T-helper 2 cell (primary cell): ENCODE data around the gene NGFR.

ENCODE experiments used
- DNase-seq, 5 experiments: peaks; one replicate each; pipeline versions ENCODE4 v3.0.0 to v3.0.0-alpha.2; 2012 to 2022
- total RNA-seq, 2 donors: gene quantifications; one replicate each; lab custom pipeline; 2026; lab: John Stamatoyannopoulos, UW

NGFR gene, protein sequence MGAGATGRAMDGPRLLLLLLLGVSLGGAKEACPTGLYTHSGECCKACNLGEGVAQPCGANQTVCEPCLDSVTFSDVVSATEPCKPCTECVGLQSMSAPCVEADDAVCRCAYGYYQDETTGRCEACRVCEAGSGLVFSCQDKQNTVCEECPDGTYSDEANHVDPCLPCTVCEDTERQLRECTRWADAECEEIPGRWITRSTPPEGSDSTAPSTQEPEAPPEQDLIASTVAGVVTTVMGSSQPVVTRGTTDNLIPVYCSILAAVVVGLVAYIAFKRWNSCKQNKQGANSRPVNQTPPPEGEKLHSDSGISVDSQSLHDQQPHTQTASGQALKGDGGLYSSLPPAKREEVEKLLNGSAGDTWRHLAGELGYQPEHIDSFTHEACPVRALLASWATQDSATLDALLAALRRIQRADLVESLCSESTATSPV
- 0.61 to 1.2 reads per million in 2 donors for total RNA-seq

DNA sequence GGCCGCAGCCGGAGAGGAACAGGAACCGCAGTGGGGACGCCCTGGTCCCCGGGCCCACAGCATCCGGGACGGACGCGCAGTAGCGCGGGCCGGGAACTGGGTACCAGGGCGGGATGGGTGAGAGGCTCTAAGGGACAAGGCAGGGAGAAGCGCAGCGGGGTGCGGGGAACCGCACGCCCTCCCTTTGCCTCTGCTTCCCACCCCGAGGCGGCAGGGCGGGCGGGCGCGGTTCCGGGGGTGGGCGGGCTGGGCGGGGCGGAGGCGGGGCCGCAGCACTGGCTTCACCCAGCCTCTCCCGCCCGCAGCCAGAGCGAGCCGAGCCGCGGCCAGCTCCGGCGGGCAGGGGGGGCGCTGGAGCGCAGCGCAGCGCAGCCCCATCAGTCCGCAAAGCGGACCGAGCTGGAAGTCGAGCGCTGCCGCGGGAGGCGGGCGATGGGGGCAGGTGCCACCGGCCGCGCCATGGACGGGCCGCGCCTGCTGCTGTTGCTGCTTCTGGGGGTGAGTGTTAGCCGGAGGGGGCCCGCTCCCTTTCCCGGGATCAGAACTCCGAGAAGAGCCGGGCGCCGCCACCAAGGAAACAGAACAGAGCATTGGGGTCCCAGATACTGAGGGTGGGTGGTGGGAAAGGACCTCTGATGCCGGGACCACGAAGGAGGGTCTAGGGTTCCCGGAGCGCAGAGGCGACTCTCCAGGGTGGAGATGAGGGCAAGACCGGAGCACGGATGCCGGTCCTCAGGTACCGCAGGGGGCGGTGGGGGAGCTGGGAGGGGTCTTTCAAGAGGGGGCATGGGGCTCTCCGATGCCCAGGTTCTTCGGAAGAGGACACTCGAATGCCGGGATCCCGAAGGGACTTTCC is at the start of gene NGFR:
TSS of gene NGFR (plus strand) at position 308 of the 856 bp plus-strand sequence. CDS start at position 433, 125 bp downstream.
- DNase-seq = peak in 4 of 5 experiments; percentile 32 to 50 (median 45)

DNA sequence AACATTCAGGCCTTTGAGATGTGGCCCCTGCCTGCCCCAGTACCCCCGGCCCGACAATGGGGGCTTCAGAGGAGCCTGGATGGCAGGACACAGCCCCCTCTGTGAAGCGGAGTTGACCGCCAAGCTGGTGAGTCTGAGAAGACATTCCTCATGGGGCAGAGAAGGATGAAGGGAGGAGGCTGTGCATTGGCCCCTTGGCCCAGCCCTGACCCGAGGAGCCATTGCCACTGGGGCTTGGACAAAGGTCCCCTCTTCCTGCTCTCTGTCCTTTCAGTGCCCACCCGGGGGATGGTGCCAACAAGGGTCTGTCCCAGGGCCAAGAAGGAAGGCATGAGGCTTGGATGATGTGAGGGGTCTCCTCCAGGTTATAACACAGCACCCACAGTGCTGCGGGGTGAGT is 49.5 kb upstream of the NGFR start:
- DNase-seq = no peak

DNA sequence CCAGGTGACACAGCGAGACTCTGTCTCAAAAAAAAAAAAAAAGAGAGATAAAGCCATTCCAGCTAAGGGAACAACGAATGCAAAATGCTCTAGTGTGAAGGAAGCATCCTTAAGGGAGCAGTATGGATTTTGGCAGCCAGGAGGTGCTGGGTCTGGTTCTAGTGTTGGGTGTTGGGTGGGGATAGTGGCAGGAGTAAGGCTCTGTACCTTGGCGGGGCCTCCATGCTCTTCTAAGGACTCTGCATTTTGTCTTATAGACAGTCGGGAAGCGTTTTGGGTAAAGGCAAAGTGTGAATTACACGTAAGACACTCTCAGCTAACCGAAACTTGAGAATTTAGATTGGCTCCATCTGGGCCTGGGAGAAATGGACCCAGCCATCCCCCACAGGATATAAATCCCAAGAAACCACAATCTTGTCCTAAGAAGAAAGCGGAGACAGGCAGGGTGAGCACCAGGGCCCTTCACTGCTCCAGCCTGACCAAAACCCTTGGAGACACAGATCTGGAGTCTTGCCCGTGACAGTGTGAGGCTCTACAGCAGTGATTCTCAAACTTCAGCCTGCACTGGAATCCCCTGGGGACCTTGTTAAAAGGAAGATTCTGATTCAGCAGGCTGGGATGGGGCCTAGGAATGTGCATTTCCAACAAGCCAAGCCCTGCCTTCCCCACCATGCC is 47.3 kb upstream of the NGFR start:
- no peak for DNase-seq

DNA sequence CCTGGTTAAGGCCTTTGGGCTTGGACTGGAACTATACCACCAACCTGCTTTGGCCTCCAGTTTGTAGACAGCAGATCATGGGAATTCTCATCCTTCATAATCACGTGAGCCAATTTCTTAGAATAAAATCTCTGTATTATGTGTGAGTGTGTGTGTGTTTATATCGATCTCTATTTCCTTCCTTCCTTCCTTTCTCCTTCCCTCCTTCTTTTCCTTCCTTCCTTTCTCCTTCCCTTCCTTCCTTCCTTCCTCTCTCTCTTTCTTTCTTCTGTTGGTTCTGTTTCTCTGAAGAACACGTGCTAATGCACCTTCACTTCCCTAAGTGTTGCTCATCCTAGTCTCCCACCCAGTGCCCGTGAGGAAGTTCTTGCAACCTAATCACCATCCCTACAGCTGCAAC is 44.9 kb upstream of the NGFR start:
- no peak for DNase-seq

DNA sequence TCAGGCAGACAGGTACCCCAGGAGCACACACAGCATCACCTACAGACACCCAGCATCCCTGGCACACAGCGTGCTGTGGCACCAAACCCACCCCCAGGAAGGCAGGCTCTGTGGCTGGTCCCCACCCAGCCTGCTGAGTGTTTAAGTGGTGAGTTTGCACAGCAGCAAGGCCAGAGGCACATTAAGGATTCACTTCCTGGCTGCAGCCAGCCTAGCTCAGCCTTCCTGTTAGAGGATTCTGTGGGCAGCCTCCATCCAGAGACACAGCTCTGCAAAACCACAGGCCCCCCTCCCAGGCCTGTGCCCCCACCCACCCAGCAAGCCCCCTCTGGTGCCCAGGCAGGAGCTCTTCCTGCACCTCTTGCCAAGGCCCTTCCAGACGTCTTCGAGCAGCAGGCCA is 44.4 kb upstream of the NGFR start:
- no peak for DNase-seq

DNA sequence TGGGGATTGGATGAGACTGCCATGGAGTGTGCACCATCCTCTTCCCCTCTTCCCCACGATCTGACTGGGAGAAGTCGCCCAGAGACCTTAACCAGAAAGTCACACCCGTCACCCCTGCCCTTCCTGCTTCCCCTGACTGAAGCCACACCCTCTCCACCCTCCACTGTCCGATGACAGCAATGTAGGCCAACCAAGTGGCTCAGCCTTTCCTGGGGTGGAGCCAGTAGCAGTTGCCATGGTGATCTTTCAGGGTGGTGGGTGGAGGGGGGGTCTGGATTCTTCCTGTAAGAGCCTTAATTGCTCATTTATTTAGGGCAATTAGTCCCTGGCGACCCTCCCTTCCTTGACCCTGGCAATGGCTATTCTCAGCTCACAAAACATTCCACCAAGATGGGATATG is 42.9 kb upstream of the NGFR start:
- peak in 1 of 5 experiments; percentile 8 for DNase-seq

DNA sequence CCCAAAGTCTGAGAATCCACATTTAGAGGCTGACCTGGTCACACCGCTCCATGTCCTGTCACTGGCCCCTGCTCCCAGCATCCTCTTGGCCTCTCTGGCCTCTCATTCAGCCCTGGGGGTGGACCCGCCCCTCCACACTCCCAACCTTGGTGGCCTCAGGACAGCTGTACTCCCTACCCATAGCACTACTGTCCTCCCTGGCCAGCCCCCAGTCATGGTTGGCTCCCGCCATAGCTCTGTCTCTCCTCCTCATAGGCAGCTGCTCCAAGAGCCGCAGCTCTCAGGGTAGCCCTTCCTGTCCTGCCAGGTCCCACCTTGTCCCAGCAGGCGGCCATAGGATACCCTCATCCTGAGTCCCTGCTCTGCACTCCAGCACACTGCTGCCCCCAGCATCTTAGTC is 42.4 kb upstream of the NGFR start:
- DNase-seq = no peak

DNA sequence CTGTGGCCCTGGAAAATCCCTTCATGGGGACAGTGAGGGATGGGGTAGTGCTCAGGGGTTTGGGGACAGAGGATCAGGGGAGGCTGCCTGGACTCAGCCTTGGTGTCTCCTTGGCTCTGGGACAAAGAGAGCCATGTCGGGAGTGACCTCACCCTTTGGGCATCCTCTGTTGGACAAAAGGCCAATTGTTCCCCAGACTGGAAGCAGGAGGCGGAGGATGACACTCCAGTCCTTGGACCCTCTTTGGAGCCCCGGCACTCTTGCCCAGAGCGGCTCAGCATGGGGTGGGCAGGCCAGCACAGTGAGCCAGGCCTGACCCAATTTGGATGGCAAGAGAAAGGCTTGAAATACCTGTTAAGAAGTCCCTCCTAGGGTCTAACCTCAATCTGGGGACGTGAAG is 41.0 kb upstream of the NGFR start:
- no peak for DNase-seq

DNA sequence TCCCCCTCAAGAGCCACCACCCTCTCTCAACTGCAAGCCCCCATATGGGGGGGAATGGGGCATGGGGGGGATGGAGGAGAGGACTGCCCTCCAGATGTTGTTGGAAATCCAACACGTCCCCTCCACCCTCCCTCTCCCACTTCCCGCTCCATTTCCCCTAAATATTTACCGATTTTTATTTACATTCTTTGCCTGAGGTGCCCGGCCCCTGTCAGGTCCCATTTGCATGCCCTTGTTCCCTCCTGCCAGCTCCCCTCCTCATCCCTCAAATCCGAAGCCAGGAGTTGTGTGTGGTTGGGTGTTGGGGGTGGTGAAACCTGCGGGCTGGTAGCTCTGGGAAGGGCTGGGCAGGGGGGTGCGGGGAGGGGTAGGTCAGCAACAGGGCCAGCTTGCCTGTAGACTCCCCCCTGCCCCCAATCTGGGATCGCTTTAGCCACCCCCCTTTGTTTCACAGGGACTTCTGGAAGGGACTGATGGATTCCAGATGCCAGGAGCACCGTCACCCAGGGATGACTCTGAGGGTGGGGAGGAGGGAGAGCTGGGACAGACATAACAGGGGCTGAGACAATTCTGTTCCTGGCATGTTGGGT is 39.7 kb upstream of the NGFR start:
- DNase-seq = no peak

DNA sequence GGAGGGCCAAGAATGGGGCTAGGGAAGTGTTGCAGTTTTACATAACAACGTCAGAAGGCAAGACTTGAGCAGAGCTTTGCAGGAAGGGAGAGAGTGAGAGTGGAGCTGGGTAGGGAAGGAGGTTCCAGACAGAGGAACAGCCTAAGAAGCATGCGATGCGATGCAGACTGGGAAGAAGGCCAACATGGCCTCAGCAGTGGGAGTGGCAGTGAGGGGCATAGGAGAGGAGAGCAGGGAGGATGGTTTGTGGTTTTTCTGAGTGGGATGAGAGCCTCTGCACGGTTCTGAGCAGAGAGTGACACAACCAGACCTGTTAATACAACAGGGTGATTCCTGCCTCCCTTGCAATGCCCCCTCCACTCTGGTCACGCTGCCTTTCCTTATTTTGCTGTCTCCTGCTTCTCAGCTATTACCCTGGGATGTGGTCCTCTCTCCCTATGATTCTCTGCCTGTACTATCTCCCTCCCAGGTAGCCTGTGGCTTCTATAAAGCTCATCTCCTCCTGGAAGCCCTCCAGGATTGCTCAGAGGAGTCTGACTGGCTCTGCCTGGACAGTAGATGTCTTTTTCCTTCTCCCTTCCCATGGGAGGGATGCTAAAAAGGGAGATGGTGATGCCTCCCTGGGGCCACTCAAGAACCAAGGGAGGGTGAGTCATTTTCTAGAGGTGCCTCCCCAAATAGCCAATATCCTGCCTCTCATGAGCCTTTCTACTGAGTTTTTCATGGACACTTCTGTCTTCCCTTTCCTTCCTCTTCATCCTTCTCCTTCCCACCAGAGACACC is 38.7 kb upstream of the NGFR start:
- DNase-seq = no peak

DNA sequence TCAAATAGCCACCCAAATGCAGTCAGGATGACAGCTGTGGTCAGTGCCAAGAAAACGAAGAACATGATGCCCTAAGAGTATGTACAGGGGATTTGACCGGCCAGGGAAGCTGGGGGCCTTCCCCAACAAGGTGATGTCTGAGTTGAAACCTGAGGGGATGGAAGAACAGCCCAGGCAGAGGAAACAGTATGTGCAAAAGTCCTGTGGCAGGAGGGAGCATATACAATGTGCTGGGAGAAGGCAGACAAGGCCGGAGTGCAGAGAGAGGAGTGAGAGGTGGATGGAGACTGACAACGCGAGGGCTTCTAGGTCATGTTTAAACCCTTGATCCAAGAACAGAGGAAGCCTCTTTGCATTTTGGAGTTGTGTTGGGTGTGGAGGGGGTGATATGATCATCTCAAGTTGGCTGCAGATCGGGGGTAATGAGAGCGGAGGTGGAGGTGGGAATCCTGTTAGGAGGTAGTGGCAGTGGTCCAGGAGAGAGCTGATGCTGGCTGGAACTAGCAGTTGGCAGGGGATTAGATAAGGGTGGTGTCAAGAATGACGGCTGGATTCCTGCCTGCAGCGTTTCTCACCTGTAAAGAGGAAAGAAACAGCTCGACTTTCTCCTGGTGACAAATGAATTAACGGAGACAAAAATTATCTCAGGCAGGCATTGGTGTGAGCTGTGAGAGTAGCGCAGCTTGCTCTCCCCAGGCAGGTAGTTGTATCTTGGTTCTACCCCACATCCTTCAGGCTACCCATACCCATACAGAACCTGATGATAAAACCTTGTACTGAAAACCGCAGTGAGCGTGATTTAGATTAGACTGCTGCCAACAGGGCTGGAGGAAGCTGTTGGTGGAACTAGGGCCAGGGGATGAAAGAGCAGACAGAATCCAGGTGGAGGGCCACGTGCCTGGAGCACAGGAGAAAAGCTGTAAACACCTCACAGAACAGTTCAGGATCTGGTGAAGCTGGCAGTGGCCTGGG is 37.2 kb upstream of the NGFR start:
- DNase-seq = peak in 1 of 5 experiments; percentile 4

DNA sequence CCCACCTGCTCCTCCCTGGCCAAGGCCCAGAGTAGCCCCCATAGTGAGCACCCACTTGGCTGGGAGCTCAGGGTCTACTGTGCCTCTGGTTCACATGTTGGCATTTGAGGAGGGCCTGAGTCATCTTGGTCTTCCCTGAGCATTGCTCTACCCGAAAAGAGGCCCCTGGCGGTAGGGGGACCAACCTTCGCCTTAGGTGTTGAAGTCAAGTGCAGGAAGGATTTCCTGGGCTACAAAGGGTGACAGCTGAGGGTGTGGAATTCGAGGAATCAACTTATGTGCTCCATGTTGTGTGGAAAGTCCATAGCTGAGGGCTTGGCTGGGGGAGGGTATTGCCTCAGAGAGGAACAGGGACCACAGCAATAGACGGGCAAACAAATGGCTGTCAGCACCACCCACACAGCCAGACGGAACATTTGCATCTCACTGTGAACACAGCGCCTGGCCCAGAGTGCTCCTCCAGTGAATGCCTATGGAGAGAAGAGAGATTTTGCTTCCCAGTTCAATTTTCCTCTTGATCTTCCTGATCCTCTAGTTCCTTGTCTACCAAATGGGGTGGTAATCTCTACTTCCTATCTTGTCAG is 35.6 kb upstream of the NGFR start:
- DNase-seq = no peak

DNA sequence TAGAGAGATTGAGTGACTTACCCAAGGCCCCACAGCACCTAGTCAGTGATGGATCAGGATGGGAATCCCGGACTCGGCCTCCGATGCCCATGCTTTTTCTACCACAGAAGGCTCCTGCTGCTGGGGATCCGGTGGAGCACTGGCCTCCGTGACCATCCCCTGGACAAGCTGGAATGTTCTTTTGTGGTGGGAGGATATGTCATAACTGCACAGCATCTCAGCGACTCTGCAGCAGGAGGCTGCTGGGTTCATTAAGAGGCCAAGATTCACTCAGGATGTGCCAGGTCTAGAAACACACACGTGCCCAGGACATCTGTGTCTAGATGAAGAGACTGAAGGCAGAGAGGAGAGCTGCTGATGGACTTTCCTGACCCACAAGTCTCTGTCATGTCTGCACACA is 34.7 kb upstream of the NGFR start:
- no peak for DNase-seq

DNA sequence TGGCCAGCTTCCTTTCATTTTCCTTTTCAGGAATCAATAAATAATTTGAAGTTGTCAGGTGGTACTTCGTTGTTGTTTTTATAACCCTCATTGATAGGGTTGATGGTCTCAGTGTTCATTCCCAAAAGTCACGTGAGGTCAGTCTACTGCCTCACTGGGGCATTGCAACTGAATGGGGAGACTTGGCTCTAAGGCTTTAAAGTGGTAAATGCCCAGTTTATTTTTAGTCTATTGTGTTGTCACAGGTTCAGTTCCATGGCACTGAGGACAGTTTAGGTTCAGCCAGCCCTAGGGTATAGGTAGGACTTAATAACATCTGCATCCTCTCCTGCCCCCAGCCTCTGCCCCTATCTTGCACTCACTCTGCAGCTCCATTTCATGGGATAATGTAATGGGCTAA is 33.5 kb upstream of the NGFR start:
- no peak for DNase-seq

DNA sequence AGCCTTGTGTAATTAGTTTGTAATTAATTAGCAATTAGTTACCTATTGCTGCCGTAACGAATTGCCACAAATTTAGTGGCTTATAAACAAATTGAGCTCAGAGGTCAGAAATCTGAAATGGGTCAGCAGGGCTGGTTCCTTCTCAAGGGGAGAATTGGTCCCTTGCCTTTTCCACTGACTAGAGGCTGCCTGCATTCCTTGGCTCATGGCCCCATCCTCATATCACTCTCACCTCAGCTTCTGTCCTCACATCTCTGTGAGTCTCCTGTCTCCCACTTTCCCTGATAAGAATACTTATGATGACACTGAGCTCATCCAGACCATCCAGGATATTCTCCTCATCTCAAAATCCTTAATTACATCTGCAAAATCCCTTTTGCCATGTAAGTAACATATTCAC is 31.0 kb upstream of the NGFR start:
- no peak for DNase-seq

DNA sequence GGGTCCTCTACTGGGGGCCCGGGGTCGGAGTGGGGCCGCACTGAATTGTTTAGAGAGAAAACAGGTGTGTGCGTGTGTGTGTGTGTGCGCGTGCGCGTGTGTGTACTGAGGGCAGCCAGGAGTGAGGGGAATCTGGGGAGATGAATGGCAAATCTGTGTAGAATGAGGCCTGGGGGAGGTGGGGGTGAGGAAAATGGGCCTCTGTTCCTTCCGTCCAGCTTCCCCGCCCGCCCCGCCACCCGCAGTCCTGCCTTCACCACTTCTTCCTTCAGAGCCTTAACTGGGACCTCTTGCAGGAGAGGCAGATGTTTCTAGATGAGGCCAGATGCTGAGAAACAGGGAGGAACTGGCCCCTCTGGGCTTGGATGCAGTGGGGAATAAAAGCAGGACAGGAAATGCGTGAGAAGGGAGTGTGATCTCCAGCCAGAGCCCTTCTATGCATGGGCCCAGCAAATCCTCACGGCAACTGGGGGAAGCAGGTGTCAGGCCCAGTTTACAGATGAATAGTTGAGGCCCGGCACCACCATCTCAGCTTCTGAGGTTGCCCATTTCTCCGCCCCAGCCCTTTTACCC is 29.7 kb upstream of the NGFR start:
- no peak for DNase-seq

DNA sequence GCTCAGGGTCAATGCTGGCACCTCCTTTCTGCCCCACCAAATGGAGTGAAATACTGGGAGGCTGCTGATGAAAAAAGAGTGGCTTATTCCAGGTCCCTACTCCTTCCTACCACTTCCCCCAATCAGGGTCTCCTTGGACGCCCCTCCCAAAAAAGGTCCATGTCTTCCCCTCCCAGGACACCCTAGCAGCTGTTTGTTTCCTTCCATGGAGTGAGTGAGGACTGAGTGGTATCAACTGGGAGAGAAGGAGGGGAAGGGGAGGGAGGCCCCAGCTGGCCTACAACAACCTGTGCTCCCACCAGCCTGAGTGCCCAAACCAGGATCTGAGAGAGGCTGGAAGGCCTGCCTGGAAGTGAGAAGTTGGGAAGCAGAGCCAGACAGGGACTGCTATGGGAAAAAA is 28.7 kb upstream of the NGFR start:
- no peak for DNase-seq

DNA sequence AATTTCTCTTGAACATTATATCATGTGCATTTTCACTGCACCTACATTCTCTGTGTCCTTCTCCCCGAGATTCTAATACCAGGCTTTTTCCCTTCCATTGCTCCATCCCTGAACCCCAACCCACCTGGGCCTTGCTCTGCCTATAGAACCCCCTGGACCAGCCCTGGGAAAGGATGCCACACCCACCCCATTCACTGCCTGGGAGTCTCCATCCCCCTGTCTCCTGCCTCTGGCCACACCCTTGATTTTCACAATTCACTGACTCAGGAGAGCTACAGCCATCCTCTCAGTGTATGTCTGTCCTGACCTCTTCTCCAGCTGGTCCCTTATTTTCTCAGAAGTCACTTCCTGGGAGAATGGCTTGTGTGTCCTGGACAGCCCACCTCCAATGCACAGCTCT is 27.9 kb upstream of the NGFR start:
- DNase-seq = no peak

DNA sequence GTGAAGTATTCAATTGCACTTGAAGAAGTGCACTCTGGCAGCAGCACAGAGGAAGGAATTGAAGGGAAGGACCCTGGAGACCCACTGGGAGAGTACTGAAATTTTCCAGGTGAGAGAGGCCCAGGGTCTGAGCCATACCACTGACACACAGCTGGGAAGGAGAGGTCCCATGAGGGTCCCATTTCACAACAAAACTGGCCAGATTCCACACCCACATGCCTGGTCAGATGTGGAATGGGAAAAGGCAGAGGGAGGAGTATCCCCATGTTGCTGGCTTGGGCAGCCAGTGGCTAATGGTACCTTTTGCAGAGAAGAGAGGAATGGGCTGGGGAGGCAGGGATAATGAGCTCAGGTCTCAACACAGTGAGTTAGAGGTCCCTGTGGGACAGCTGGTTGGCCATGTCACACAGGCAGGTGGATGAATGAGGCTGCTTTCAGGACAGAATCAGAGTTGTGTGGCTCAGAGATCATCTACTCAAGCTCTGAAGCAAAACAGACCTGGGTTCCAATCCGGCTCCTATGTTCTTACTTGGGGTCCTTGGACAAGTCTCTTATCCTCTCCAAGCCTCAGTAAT is 26.2 kb upstream of the NGFR start:
- DNase-seq = no peak
